Measurements from ENCODE around the gene EXOSC10. TPM values are rescaled to one million over a fixed set of nuclear protein-coding genes. Genes with fewer than 3 reads are reported as not detected.
A peak's percentile ranks its signal among the peaks of the same experiment; 100 is the strongest.

EXOSC10 gene
- total and polyA plus RNA-seq, 9 of the 15 experiments (the other 6 are each of a cell fraction or from before 2014, with no cell fraction given), result 23.4 to 150 (median 105) TPM

DNA sequence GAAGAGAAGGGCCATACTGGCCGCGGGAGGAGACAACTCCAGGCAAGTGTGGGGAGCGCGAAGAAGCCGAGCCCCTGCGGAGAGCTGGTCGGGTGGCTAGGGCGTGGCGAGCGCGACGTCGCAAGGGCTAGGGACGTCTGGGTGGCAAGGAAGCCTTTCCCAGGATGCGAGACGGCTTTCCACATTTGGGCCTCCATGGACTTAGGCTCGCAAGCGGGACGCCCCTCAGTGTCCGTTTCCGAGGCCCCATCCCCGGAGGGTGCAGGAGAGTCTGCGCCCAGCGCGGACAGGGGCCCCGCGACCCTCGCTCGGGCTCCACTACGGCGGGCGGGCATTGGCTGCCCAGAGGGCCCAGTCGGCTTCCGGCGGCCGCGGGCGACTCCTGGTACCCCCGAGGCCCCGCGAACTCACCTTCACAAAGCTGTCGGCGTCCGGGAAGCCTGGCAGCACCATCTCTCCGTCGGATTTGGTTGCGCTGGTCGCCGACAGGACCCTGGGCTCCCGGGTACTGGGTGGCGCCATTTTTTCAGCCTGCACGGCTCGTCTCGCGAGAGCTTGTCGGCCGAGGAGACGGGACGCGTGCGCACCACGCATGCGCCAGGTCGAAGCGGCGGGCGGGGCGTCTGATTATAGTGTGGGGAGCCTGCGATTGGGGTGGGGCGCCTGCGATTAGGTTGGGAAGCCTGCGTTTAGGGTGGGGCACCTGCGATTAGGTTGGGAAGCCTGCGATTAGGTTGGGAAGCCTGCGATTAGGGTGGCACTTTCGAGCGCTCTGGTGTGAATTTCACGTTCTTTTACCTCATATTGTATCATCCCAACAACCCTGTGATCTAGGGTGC lies at the start of gene EXOSC10 (continued):
- TF ChIP-seq CLOCK (CRISPR knock-in tag; IDR thresholded peaks at IDR 0.05; ENCODE audit: borderline replicate concordance) (no peak), CHD1 (IDR thresholded peaks at IDR 0.05; ENCODE audit: low read length) (peak; percentile 51), ZNF133 (CRISPR knock-in tag; IDR thresholded peaks at IDR 0.05) (0 out of 2 replicates have a peak, but pooled peaks have one; percentile 47), ZFX (CRISPR knock-in tag; IDR thresholded peaks at IDR 0.05) (peak; percentile 99), SRSF7 (optimal IDR thresholded peaks at IDR 0.05; ENCODE audit: low read depth, low read length) (no peak), STAT5A (IDR thresholded peaks at IDR 0.05; ENCODE audit: borderline replicate concordance, low read length) (no peak), RBFOX2 (IDR thresholded peaks at IDR 0.05; ENCODE audit: low read depth, low read length) (peak; percentile 99), ZNF311 (CRISPR knock-in tag; IDR thresholded peaks at IDR 0.05) (no peak), TSC22D4 (tag; IDR thresholded peaks at IDR 0.05) (no peak), GTF2F1 (IDR thresholded peaks at IDR 0.05; ENCODE audit: low read depth, low read length) (no peak; the same call in 1 of the 2 replicates), NR1H2 (CRISPR knock-in tag; IDR thresholded peaks at IDR 0.05) (no peak), TEAD4 (IDR thresholded peaks at IDR 0.05; ENCODE audit: low read length) (no peak; the same call in 1 of the 2 replicates), TEAD4 (CRISPR knock-in tag; IDR thresholded peaks at IDR 0.05; ENCODE audit: borderline replicate concordance) (no peak), RBM25 (IDR thresholded peaks at IDR 0.05; ENCODE audit: low read depth, low read length, severe bottlenecking) (peak; percentile 47), NFIX (CRISPR knock-in tag; IDR thresholded peaks at IDR 0.05; ENCODE audit: low read depth) (no peak), ZHX1 (conservative IDR thresholded peaks at IDR 0.05; ENCODE audit: low read length) (no peak), SRF (CRISPR knock-in tag; IDR thresholded peaks at IDR 0.05) (peak in 1 of 2 experiments; percentile 34; a peak in 2 of 4 replicates), RBBP5 (IDR thresholded peaks at IDR 0.05; ENCODE audit: borderline replicate concordance, insufficient read depth, low read length, poor library complexity, severe bottlenecking) (peak; percentile 100), KAT7 (CRISPR knock-in tag; IDR thresholded peaks at IDR 0.05; ENCODE audit: borderline replicate concordance) (peak; percentile 99; the same call in 1 of the 2 replicates)
- TF ChIP-seq, protein P1, sequence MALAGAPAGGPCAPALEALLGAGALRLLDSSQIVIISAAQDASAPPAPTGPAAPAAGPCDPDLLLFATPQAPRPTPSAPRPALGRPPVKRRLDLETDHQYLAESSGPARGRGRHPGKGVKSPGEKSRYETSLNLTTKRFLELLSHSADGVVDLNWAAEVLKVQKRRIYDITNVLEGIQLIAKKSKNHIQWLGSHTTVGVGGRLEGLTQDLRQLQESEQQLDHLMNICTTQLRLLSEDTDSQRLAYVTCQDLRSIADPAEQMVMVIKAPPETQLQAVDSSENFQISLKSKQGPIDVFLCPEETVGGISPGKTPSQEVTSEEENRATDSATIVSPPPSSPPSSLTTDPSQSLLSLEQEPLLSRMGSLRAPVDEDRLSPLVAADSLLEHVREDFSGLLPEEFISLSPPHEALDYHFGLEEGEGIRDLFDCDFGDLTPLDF (CRISPR knock-in tag; IDR thresholded peaks at IDR 0.05), result peak; percentile 87; the same call in 1 of the 2 replicates

Data from K562 (cell line).